GM19372 (cell line): Measurements from ENCODE around the gene MT1A.

Experiments used
- ATAC-seq: cut with Tn5 transposase; IDR thresholded peaks from one replicate; pipeline ENCODE4 v1.9.1; 2021; ENCODE audit warnings: mild to moderate bottlenecking, low read depth, moderate library complexity; ENCODE audit not compliant: unreplicated experiment

The MT1A gene

GRCh38 chr16:56630134-56630533 is 8.3 kb upstream of the MT1A start:
- ATAC-seq, result peak; percentile 71

GRCh38 chr16:56631197-56631596 is 7.3 kb upstream of the MT1A start:
- no peak for ATAC-seq

GRCh38 chr16:56631832-56632155 is 6.7 kb upstream of the MT1A start:
- ATAC-seq, result no peak

DNA sequence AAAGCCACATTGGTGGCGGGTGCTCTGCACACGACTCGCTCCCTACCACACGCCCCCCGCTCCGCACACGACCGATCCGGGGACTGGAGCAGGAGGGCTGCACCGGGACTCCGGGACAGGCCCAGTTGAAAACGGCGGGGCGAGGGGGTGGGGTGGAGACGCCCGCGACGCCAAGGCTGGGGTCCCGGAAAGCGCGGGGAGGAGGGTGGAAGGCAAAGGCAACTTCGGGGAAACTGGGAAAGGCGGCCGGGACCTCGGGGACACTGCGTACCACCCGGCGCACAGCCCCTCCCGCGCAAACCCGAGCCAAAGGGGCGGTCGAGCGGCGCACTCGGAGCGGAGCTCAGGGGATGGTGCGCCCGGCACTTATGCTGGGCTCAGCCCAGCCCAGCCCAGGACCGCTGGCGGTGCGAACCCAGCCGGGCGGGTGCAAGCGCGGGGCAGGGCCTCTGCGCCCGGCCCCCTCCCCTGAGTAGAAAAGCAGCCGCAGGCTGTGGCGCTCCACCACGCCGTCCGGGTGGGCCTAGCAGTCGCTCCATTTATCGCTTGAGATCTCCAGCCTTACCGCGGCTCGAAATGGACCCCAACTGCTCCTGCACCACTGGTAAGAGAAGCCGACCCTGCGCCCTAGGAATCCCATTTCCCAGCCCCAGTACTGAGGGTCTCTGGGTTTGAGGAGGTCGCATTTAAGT is 6.2 kb upstream of the MT1A start, which contains the start of gene MT1M:
MT1M (plus strand) TSS at position 504 of the 692 bp plus-strand sequence; CDS start at position 577, 73 bp downstream.
- no peak for ATAC-seq

GRCh38 chr16:56632848-56633365 is 5.6 kb upstream of the MT1A start:
- ATAC-seq, result no peak

DNA sequence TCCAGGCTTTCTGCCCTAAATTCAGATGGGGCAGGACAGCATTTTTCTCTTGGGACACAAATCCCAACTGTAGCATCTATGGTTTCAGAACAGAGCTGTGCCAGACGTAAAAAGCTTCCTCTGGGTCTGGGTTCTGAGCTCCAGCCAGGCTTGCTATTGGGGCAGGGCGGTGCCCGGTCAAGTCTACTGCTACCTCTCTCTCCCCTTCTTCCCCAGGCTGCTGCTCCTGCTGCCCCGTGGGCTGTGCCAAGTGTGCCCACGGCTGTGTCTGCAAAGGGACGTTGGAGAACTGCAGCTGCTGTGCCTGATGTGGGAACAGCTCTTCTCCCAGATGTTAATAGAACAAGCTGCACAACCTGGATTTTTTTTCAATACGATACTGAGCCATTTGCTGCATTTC is 4.9 kb upstream of the MT1A start:
- no peak for ATAC-seq

DNA sequence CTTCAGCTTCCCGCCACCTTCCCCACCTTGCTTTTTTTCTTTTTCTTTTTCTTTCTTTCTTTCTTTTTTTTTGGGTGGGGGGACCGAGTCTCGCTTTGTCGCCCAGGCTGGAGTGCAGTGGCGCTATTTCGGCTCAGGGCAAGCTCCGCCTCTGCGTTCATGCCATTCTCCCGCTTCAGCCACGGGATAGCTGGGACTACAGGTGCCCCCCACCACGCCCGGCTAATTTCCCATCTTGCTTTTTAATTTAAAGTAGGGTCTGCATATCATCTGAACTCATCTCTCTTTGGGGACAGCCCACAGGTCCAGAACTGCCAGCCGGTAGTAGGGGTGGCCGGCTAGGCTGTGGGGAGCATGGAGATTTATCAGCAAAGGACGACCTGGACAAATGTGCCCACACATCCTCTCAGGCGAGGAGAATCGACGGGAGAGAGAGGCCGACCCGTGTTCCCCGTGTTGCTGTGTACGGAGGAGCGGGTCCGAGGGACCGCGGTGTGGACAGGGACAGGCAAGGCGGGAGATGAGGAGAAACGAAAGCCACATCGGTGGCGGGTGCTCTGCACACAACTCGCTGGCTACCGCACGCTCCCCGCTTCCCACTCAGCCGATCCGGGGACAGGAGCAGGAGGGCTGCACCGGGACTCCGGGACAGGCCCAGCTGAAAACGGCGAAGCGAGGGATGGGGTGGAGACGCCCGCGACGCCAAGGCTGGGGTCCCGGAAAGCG is 3.6 kb upstream of the MT1A start:
- no peak for ATAC-seq

- ATAC-seq, result no peak
Observed at GRCh38 chr16:56635441-56635967, 3.0 kb upstream of the MT1A start.

GRCh38 chr16:56636616-56637413 is 1.7 kb upstream of the MT1A start:
- no peak for ATAC-seq

- no peak for ATAC-seq
Observed at GRCh38 chr16:56639045-56639444, 579 bp downstream of the MT1A start.

DNA sequence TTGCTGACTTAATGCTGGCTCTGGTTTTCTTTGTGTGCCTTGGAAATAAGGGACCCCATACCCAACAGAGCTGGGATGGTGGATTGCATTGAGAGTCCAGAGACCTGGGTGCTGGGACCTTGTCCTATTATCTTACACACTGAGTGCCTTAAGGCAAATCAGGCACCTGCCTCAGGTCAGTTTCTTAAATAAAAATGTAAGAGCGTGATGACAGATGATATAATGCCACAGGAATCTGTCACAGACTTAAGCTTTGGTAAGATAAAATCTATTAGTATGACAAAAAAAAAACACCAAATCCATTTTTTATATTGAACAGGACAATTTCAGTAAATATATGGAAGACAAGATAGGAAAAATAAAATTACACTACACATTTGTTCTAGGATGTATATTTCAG is 1.6 kb downstream of the MT1A start:
- ATAC-seq, result no peak

DNA sequence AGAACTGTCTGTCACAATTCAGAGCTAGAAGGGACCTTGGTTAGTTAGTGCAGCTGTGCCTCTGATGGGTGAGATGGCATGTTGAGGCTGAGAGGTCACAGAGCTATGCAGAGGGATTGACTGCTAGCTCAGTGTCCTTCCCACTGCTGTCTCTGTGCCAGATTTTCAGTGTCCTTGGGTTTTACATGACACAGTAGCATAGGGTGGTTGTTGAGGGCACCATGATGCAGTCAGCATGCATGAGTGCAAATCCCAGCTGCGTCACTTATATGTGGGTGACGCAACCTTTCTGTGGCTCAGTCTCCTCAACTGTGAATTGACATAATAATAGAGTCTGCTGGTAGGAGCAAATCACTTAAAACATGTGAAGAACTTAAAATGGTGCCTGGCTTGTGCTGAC is 2.7 kb downstream of the MT1A start:
- no peak for ATAC-seq

GRCh38 chr16:56643080-56643778 is 4.8 kb downstream of the MT1A start:
- peak; percentile 82 for ATAC-seq

DNA sequence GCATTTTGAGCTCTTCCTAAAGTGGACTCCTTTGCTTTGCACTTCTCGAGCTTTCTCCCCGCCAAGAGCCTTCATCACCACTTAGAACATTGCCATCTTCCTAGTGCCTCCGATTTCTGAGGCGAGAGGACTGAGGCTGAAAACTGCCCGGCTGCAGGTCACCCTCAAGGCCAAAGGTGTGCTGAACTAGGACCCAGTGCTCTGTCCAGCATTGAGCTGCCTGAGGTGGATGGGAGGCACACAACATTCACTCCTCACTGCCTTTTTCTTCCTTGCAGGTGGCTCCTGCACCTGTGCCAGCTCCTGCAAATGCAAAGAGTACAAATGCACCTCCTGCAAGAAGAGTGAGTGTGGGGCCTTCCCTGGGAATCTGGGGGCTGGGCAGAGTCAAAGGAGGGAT is 5.4 kb downstream of the MT1A start:
- no peak for ATAC-seq

DNA sequence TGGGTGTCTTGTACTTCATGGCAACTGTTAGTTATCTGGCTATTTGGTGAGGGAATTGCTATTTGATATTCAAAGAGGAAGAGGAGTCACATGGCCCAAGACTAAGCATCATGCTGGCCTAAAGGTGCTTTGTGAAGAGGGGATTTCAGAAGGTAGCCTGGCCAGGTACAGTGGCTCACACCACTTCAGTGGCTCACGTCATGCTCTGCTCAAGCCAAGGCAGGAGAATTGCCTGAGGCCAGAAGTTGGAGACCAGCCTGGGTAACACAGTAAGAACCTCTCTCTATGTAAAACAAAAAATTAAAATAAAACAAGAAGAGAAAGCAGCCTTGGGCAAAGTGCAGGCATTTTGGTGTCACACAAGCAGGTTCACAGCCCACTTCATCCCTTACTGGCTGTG is 6.8 kb downstream of the MT1A start:
- ATAC-seq, result no peak

DNA sequence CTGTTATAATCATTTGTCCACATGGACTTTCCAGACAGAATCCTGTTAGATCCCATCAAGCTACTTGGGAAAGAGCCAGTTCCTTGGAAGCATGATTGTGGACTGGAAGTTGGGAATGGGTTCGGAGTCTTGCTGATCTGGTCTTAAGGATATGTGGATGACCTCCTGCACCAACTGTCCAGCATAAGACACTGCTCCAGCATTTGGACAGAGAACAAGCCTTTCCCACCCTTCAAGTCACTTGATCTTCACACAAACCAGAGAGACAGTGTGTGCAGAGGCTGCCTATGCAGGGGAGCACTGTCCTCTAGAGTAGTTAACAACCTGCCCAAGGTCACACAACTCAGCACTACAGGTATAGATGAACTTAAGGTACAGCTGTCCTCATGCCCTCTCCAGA is 7.4 kb downstream of the MT1A start:
- ATAC-seq, result no peak

GRCh38 chr16:56647641-56648431 is 9.4 kb downstream of the MT1A start:
- no peak for ATAC-seq

DNA sequence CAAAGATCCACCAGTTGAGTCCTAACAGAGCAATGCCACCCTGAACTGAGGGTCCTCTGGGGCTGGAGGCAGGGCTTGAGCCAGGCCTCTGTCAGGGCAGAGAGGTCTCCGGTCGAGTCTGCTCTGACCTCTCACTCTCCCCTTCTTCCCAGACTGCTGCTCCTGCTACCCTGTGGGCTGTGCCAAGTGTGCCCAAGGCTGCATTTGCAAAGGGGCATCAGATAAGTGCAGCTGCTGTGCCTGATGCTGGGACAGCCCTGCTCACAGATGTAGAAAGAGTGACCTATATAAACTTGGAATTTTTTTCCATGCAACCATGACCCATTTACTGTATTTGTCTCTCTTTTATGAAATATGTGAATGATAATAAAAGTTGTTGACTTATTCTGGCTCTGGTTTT is 10.8 kb downstream of the MT1A start:
- no peak for ATAC-seq

DNA sequence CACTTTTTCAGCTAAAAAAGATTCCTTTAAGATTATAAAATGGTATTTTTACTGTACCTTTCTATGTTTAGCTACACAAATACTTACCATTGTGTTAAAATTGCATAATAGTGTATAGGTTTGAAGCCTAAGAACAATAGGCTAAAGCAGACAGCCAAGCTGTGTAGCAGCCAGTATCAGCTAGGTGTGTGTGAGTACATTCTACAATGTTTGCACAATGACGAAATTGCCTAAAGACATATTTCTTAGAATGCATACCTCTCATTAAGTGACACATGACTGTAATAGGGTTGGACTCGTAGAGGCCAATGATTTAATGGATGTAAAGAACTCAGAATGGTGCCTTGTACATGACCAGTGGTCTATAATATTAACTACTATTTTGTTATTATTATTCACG is 11.4 kb downstream of the MT1A start:
- no peak for ATAC-seq

GRCh38 chr16:56651586-56651985 is 13.1 kb downstream of the MT1A start, which contains the start of gene MT1B:
MT1B (plus strand) TSS chr16:56651886; CDS start chr16:56651954, 68 bp downstream.
- no peak for ATAC-seq
